H1 (cell line): ENCODE data around the gene RTN3. TPM values are rescaled to one million over a fixed set of nuclear protein-coding genes. Genes with fewer than 3 reads are reported as not detected.

Experiments
- CTCF ChIA-PET: fragments of 300-600 bp; sonication (Branson Sonifier 250); formaldehyde crosslinking; loops from one replicate; lab custom pipeline; 2021; ENCODE audit not compliant: partially characterized antibody; lab: Charles Lee
- POLR2A ChIA-PET: fragments of 300-600 bp; sonication (Branson Sonifier 250); formaldehyde crosslinking; loops from one replicate; lab custom pipeline; 2021; ENCODE audit warnings: inconsistent platforms; ENCODE audit not compliant: partially characterized antibody; lab: Charles Lee
- DNase-seq, 2 experiments: peaks; one replicate each; pipeline versions ENCODE4 v3.0.0 to v3.0.0-alpha.2; 2010 to 2022; ENCODE audit warnings: low spot score in 2 of 2, low read depth in 1 of 2, mixed read lengths in 1 of 2
- FAIRE-seq: peaks from 2 replicates; lab custom pipeline; 2011; peaks lifted over from hg19 to GRCh38; lab: Jason Lieb, UNC
- H2AFZ ChIP-seq: 2 replicates; pipeline ENCODE4 v1.8.1; 2012; ENCODE audit warnings: low read length, inconsistent platforms
- H2AK5ac ChIP-seq: 2 replicates; pipeline ENCODE4 v1.6.1; 2013; ENCODE audit warnings: low read depth, low read length
- H2BK120ac ChIP-seq: replicated peaks from 2 replicates; pipeline ENCODE3; 2013; ENCODE audit warnings: low read depth, low read length, inconsistent platforms
- H2BK12ac ChIP-seq: 2 replicates; pipeline ENCODE4 v1.6.1; 2013; ENCODE audit warnings: low read depth, low read length
- H2BK15ac ChIP-seq: 2 replicates; pipeline ENCODE4 v1.6.1; 2013; ENCODE audit warnings: low read length
- H2BK20ac ChIP-seq: 2 replicates; pipeline ENCODE4 v1.6.1; 2013; ENCODE audit warnings: low read length
- H2BK5ac ChIP-seq: 2 replicates; pipeline ENCODE4 v1.6.1; 2013; ENCODE audit warnings: low read depth, low read length
- H3K14ac ChIP-seq: 2 replicates; pipeline ENCODE4 v1.6.1; 2013; ENCODE audit warnings: inconsistent platforms; ENCODE audit not compliant: insufficient read length
- H3K18ac ChIP-seq: 2 replicates; pipeline ENCODE4 v1.6.1; 2013; ENCODE audit warnings: low read length; ENCODE audit errors: extremely low read depth
- H3K23ac ChIP-seq: 2 replicates; pipeline ENCODE4 v1.6.1; 2013; ENCODE audit warnings: inconsistent platforms; ENCODE audit not compliant: insufficient read length
- H3K23me2 ChIP-seq: 2 replicates; pipeline ENCODE4 v1.6.1; 2013; ENCODE audit warnings: low read depth, low read length
- H3K27ac ChIP-seq: 2 replicates; pipeline ENCODE4 v1.6.1; 2011; ENCODE audit warnings: low read depth, low read length, inconsistent platforms
- H3K27me3 ChIP-seq, 4 experiments: replicated peaks in 1 of 4; 1 replicate in 1 of 4; 2 replicates in 3 of 4; pipeline versions ENCODE4 v1.6.1 to v1.8.1; 2011 to 2013; ENCODE audit warnings: low read length in 3 of 4, mild to moderate bottlenecking in 3 of 4, inconsistent platforms in 2 of 4, mixed read lengths in 2 of 4, moderate library complexity in 1 of 4; ENCODE audit not compliant: control insufficient read depth in 3 of 4, insufficient read depth in 3 of 4; ENCODE audit errors: extremely low read depth in 1 of 4
- H3K36me3 ChIP-seq, 4 experiments: 2 replicates each; pipeline versions ENCODE4 v1.6.1 to v1.8.1; 2011 to 2013; ENCODE audit warnings: mild to moderate bottlenecking in 4 of 4, low read length in 3 of 4, moderate library complexity in 2 of 4, control low read depth in 1 of 4, inconsistent platforms in 1 of 4; ENCODE audit not compliant: insufficient read depth in 4 of 4, control insufficient read depth in 2 of 4
- H3K4ac ChIP-seq: replicated peaks from 2 replicates; pipeline ENCODE3; 2013; ENCODE audit warnings: low read length, low read depth, mixed read lengths, inconsistent platforms; ENCODE audit not compliant: insufficient read length
- H3K4me1 ChIP-seq, 4 experiments: replicated peaks in 1 of 4; 1 replicate in 1 of 4; 2 replicates in 3 of 4; pipeline versions ENCODE4 v1.6.1 to v1.8.1; 2011 to 2013; ENCODE audit warnings: low read length in 3 of 4, inconsistent platforms in 2 of 4, mixed read lengths in 1 of 4; ENCODE audit not compliant: insufficient read depth in 4 of 4, control insufficient read depth in 3 of 4
- H3K4me2 ChIP-seq, 2 experiments: 2 replicates each; pipeline versions ENCODE4 v1.6.1 to v1.8.1; 2011 to 2013; ENCODE audit warnings: low read depth in 2 of 2, low read length in 2 of 2, control low read depth in 1 of 2, inconsistent platforms in 1 of 2, mild to moderate bottlenecking in 1 of 2; ENCODE audit not compliant: insufficient read depth in 1 of 2
- H3K4me3 ChIP-seq, 4 experiments: fragments of 200-600, 300-600 bp in 1 of 4; sonication (generic), shearing (Covaris generic), sonication (Bioruptor Twin) in 1 of 4; 2 replicates each; pipeline versions ENCODE4 v1.5.1 to v1.8.1; 2011 to 2016; ENCODE audit warnings: low read length in 4 of 4, low read depth in 3 of 4, control low read depth in 2 of 4, inconsistent platforms in 2 of 4, mild to moderate bottlenecking in 2 of 4, mixed read lengths in 1 of 4, moderate library complexity in 1 of 4; ENCODE audit not compliant: insufficient read depth in 2 of 4; ENCODE audit errors: extremely low read depth in 1 of 4
- H3K56ac ChIP-seq: replicated peaks from 2 replicates; pipeline ENCODE3; 2013; ENCODE audit warnings: low read depth, mild to moderate bottlenecking, mixed read lengths, low read length, inconsistent platforms; ENCODE audit not compliant: insufficient read length
- H3K79me1 ChIP-seq: 2 replicates; pipeline ENCODE4 v1.6.1; 2013; ENCODE audit warnings: low read depth, low read length, control low read depth
- H3K79me2 ChIP-seq, 2 experiments: 2 replicates each; pipeline versions ENCODE4 v1.6.1 to v1.8.1; 2012 to 2013; ENCODE audit warnings: low read length in 2 of 2, mild to moderate bottlenecking in 2 of 2, inconsistent platforms in 1 of 2; ENCODE audit not compliant: insufficient read depth in 2 of 2, control insufficient read depth in 1 of 2
- H3K9ac ChIP-seq, 4 experiments: replicated peaks in 1 of 4; 1 replicate in 1 of 4; 2 replicates in 3 of 4; pipeline versions ENCODE4 v1.6.1 to v1.8.1; 2011 to 2013; ENCODE audit warnings: low read depth in 3 of 4, low read length in 3 of 4, control low read depth in 2 of 4, mild to moderate bottlenecking in 2 of 4, moderate library complexity in 2 of 4, inconsistent platforms in 1 of 4; ENCODE audit errors: extremely low read depth in 1 of 4
- H3K9me3 ChIP-seq, 2 experiments: 2 replicates each; pipeline versions ENCODE4 v1.6.1 to v1.8.1; 2012 to 2013; ENCODE audit warnings: mild to moderate bottlenecking in 2 of 2, moderate library complexity in 2 of 2, control low read depth in 1 of 2, inconsistent platforms in 1 of 2, low read depth in 1 of 2, low read length in 1 of 2, mixed read lengths in 1 of 2; ENCODE audit not compliant: insufficient read depth in 2 of 2
- H4K20me1 ChIP-seq, 2 experiments: replicated peaks in 1 of 2; 2 replicates each; pipeline versions ENCODE3 to v1.8.1; 2011 to 2013; ENCODE audit warnings: inconsistent platforms in 2 of 2, low read length in 2 of 2, mild to moderate bottlenecking in 1 of 2; ENCODE audit not compliant: insufficient read depth in 2 of 2, control insufficient read depth in 1 of 2
- H4K5ac ChIP-seq: 2 replicates; pipeline ENCODE4 v1.6.1; 2013; ENCODE audit warnings: low read length, low read depth, mixed read lengths, inconsistent platforms; ENCODE audit not compliant: insufficient read length
- H4K8ac ChIP-seq: 2 replicates; pipeline ENCODE4 v1.8.0; 2013; ENCODE audit warnings: mild to moderate bottlenecking, moderate library complexity, low read length, inconsistent platforms; ENCODE audit not compliant: insufficient read depth; ENCODE audit errors: extremely low read depth
- H4K91ac ChIP-seq: replicated peaks from 2 replicates; pipeline ENCODE3; 2013; ENCODE audit warnings: low read length, mixed read lengths, inconsistent platforms; ENCODE audit not compliant: insufficient read length
- CBX8 ChIP-seq: fragments of 300-800, 300-1000 bp; sonication (generic); IDR thresholded peaks from 2 replicates; pipeline ENCODE4 v1.7.1; 2016; ENCODE audit warnings: low read depth, low read length, borderline replicate concordance
- CHD1 ChIP-seq: IDR thresholded peaks from 2 replicates; pipeline ENCODE4 v1.6.1; 2012; ENCODE audit warnings: low read depth, low read length, improper control_type of control experiment
- CHD2 ChIP-seq: IDR thresholded peaks from 2 replicates; pipeline ENCODE4 v1.6.1; 2012; ENCODE audit warnings: low read length, improper control_type of control experiment
- EZH2 ChIP-seq: fragments of 200-600 bp; sonication (generic); IDR thresholded peaks from 2 replicates; pipeline ENCODE4 v1.7.1; 2012; ENCODE audit warnings: low read depth, mild to moderate bottlenecking, moderate library complexity, low read length, inconsistent platforms; ENCODE audit not compliant: severe bottlenecking
- NRF1 ChIP-seq: IDR thresholded peaks from 2 replicates; pipeline ENCODE4 v1.6.1; 2011; ENCODE audit warnings: mild to moderate bottlenecking, low read depth, low read length, improper control_type of control experiment
- RFX5 ChIP-seq: IDR thresholded peaks from 2 replicates; pipeline ENCODE4 v1.6.1; 2011; ENCODE audit warnings: low read depth, low read length, improper control_type of control experiment, borderline replicate concordance
- SAP30 ChIP-seq: fragments of 300-600 bp; sonication (generic); IDR thresholded peaks from 2 replicates; pipeline ENCODE4 v1.7.1; 2012; ENCODE audit warnings: low read length, moderate library complexity, mild to moderate bottlenecking, inconsistent platforms; ENCODE audit not compliant: insufficient read depth, insufficient replicate concordance
- SIN3A ChIP-seq, 2 experiments: IDR thresholded peaks in 1 of 2; conservative IDR thresholded peaks in 1 of 2; 2 replicates each; pipeline ENCODE4 v1.6.1; 2011 to 2012; ENCODE audit warnings: low read length in 2 of 2, improper control_type of control experiment in 1 of 2, low read depth in 1 of 2, mild to moderate bottlenecking in 1 of 2
- SP1 ChIP-seq: IDR thresholded peaks from 2 replicates; pipeline ENCODE4 v1.6.1; 2011; ENCODE audit warnings: low read depth, low read length
- SP2 ChIP-seq: IDR thresholded peaks from 2 replicates; pipeline ENCODE4 v1.6.1; 2012; ENCODE audit warnings: mild to moderate bottlenecking, low read length, inconsistent platforms
- TAF1 ChIP-seq: IDR thresholded peaks from 2 replicates; pipeline ENCODE4 v1.6.1; 2011; ENCODE audit warnings: mild to moderate bottlenecking, low read depth, low read length
- TAF7 ChIP-seq: optimal IDR thresholded peaks from 2 replicates; pipeline ENCODE3; 2011; ENCODE audit warnings: low read depth, mild to moderate bottlenecking, inconsistent platforms, low read length, moderate library complexity, borderline replicate concordance
- WGBS, 2 experiments: shearing (Covaris generic) in 1 of 2; methylation state at CpG; one replicate each; pipeline versions ENCODE4 v1.1.6 to v1.1.7; 2013 to 2015; ENCODE audit warnings: low lambda C conversion rate in 2 of 2, mixed read lengths in 2 of 2, inconsistent platforms in 1 of 2, low coverage in 1 of 2, missing lambda C conversion rate in 1 of 2; ENCODE audit not compliant: insufficient replicate concordance in 2 of 2, insufficient coverage in 1 of 2, insufficient read length in 1 of 2; ENCODE audit errors: extremely low coverage in 1 of 2, missing lambda C conversion rate in 1 of 2; 5-methylcytosine and 5-hydroxymethylcytosine counted together
- polyA plus RNA-seq, 7 experiments: library from polyadenylated mRNA; depleted of rRNA in 3 of 7; stranded (reverse) in 5 of 7; unstranded in 2 of 7; fragments of >200 nt in 5 of 7; fragments of 200-250 nt in 2 of 7; gene quantifications; 1 replicate in 5 of 7; 2 replicates in 1 of 7; 4 replicates in 1 of 7; pipeline versions ENCODE4 v1.2.1 to v1.2.3, GENCODE V29; 2011 to 2013; ENCODE audit warnings: missing spikeins in 2 of 7, mixed read lengths in 2 of 7
- total RNA-seq: library from RNA; stranded (reverse); fragmentation: NEBNext Ultra II Directional; extraction: Animal tissue kit (Norgen Biotek cat#: 25700); gene quantifications from 2 replicates; pipeline ENCODE4 v1.2.1, GENCODE V29; 2021

The RTN3 gene
- total and polyA plus RNA-seq, 2 of the 8 experiments (the other 6 are each of a cell fraction or from before 2014, with no cell fraction given): 160 to 203 TPM

GRCh38 chr11:63709336-63709884 is 28.1 kb downstream of the RTN3 start:
- no peaks in the 10 kb centered on the region for H3K23me2 ChIP-seq
- H2BK12ac ChIP-seq: no peak overlapping the region
- no peak overlapping the region for H3K18ac ChIP-seq
- no peak overlapping the region for H2BK20ac ChIP-seq
- no peaks in the 10 kb centered on the region for H3K4me1 ChIP-seq
- FAIRE-seq (no peak), DNase-seq (no peak)
- no peak overlapping the region for H3K56ac ChIP-seq
- H4K5ac ChIP-seq: no peak overlapping the region
- no peak overlapping the region for H4K91ac ChIP-seq
- CTCF ChIA-PET: no interaction called here
- no peak overlapping the region for H2BK120ac ChIP-seq
- POLR2A ChIA-PET: no interaction called here
- H3K79me1 ChIP-seq: no peaks in the 10 kb centered on the region; the same call in 1 of the 2 replicates
- no peak overlapping the region for H2BK5ac ChIP-seq
- H3K23ac ChIP-seq: no peak overlapping the region
- H2BK15ac ChIP-seq: no peak overlapping the region
- H4K20me1 ChIP-seq: peaks cover 14% of the 10 kb centered on the region in 2 experiments
- H3K9ac ChIP-seq: no peak overlapping the region
- no peak overlapping the region for H2AFZ ChIP-seq
- WGBS, 2 experiments: 89% methylated on average over 3 of the region's 3 CpGs; no CpG with 5 or more reads in 1 of the 2 experiments
- no peaks in the 10 kb centered on the region for H3K9me3 ChIP-seq
- H3K27ac ChIP-seq: no peak overlapping the region
- no peaks in the 10 kb centered on the region; a peak in 1 of 8 replicates for H3K36me3 ChIP-seq
- peaks cover 0 to 96% of the 10 kb centered on the region in 2 experiments; a peak in 2 of 4 replicates for H3K79me2 ChIP-seq
- H3K4me3 ChIP-seq: no peak overlapping the region
- no peak overlapping the region for H2AK5ac ChIP-seq
- H3K14ac ChIP-seq: no peak overlapping the region
- no peaks in the 10 kb centered on the region for H3K27me3 ChIP-seq
- H3K4ac ChIP-seq: no peak overlapping the region
- H4K8ac ChIP-seq: no peak overlapping the region
- no peak overlapping the region for H3K4me2 ChIP-seq
- no peak for TF ChIP-seq TAF1
- no peak for TF ChIP-seq TAF7
- TF ChIP-seq RFX5: no peak
- TF ChIP-seq CBX8: no peak
- no peak for TF ChIP-seq SAP30
- no peak for TF ChIP-seq SP1
- TF ChIP-seq EZH2: no peak
- no peak for TF ChIP-seq SIN3A (conservative IDR thresholded peaks at IDR 0.05 in 1 of 2, IDR thresholded peaks at IDR 0.05 in 1 of 2; ENCODE audit: low read depth in 1 of 2, low read length in 2 of 2)
- no peak for TF ChIP-seq CHD2
- TF ChIP-seq SP2: no peak
- no peak for TF ChIP-seq CHD1
- TF ChIP-seq NRF1: no peak
